OCI-LY3 (cell line): ENCODE results near the gene ATG7.

Experiments used
- EZH2phosphoT487 ChIP-seq: fragments of 200-600 bp; shearing (Covaris generic); IDR thresholded peaks from 2 replicates; pipeline ENCODE4 v1.6.1; 2018; ENCODE audit warnings: antibody characterized with exemption, mixed run types, low read depth
- TF ChIP-seq, protein P1 (sequence below): fragments of 200-600, 300-600 bp; sonication (generic); IDR thresholded peaks from 2 replicates; pipeline ENCODE4 v1.5.1; 2014; ENCODE audit warnings: antibody characterized with exemption, low read length, low read depth

DNA sequence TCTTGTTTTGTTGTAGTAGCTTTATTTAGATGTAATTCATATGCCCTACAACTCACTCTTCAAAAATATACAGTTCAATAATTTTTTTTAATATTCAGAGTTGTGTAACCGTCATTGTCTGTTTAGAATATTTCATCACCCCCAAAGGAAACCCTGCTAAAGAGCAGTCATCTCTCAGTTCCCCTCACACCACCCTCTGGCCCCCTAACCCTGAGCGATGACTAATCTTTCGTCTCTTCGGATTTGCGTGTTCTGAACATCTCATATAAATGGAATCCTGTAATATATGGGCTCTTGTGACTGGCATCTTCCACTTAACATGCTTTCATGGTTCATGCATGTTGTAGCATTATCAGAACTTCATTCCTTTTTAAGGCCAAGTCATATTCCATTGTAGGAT, 183.8 kb downstream of the ATG7 start:
- TF ChIP-seq, protein P1, sequence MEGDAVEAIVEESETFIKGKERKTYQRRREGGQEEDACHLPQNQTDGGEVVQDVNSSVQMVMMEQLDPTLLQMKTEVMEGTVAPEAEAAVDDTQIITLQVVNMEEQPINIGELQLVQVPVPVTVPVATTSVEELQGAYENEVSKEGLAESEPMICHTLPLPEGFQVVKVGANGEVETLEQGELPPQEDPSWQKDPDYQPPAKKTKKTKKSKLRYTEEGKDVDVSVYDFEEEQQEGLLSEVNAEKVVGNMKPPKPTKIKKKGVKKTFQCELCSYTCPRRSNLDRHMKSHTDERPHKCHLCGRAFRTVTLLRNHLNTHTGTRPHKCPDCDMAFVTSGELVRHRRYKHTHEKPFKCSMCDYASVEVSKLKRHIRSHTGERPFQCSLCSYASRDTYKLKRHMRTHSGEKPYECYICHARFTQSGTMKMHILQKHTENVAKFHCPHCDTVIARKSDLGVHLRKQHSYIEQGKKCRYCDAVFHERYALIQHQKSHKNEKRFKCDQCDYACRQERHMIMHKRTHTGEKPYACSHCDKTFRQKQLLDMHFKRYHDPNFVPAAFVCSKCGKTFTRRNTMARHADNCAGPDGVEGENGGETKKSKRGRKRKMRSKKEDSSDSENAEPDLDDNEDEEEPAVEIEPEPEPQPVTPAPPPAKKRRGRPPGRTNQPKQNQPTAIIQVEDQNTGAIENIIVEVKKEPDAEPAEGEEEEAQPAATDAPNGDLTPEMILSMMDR: no peak
- no peak for TF ChIP-seq EZH2phosphoT487
